Mucosa of stomach (tissue), 1 donor: ENCODE measurements around the gene KLF16.

Experiments used
- H3K27me3 ChIP-seq: one replicate; pipeline ENCODE4 v1.7.0; 2013; ENCODE audit warnings: mild to moderate bottlenecking, low read length; ENCODE audit not compliant: control insufficient read depth, insufficient read depth
- H3K36me3 ChIP-seq: one replicate; pipeline ENCODE4 v1.7.0; 2013; ENCODE audit warnings: low read length; ENCODE audit not compliant: control insufficient read depth, insufficient read depth
- H3K4me1 ChIP-seq: one replicate; pipeline ENCODE4 v1.7.0; 2013; ENCODE audit warnings: mild to moderate bottlenecking, low read length; ENCODE audit not compliant: control insufficient read depth, insufficient read depth
- H3K4me3 ChIP-seq: one replicate; pipeline ENCODE4 v1.7.0; 2013; ENCODE audit warnings: low read length
- H3K9ac ChIP-seq: one replicate; pipeline ENCODE4 v1.7.0; 2013; ENCODE audit warnings: mild to moderate bottlenecking, low read length, moderate library complexity
- H3K9me3 ChIP-seq: one replicate; pipeline ENCODE4 v1.7.0; 2013; ENCODE audit warnings: mild to moderate bottlenecking, low read length, moderate library complexity; ENCODE audit not compliant: control insufficient read depth
- donor health status: Pancreatic carcinoma.

KLF16 gene

GRCh38 chr19:1840541-1841115 is 22.8 kb downstream of the KLF16 start:
- H3K4me3 ChIP-seq: no peak overlapping the region

DNA sequence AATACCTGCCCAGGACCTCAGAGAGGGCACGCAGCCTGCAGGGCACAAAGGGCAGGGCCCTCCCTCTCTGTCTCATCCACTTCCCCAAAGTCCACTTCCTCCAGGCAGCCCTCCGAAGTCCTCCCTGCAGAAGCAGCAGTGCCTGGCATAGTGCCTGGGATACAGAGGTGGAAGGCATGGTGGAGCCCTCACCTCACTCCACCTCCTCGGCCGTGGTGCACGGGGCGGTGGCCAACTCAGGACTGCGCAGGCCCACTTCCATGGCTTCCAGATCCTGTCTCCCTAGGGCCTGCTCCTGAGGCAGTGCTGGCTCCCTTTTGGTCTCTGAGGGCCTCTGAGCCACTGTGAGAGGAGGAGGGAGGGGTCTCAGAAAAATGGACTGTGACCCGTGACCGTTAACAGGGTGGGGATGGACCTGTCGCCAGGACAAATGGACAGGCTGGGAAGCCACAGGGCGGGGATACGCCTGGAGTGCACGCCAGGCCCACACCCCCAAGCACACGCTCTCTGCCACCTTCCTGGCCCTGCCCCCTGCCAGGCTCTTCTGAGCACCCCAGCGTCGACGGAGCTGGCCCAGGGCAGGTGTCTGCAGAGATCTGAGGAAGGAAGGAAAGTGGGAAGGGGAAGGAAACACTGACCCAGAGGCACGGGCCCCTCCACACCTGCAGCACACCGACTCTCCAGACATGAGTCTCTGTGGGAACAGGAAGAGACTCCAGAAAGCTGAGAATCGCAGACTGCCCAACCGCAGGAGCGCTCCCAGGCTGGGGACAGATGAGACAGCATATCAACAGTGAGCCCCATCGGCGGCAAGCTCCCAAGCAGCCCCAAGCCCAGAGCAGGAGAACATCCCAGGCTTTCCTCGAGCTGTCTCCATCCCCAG is 23.5 kb downstream of the KLF16 start:
- no peak overlapping the region for H3K9ac ChIP-seq
- no peaks in the 10 kb centered on the region for H3K9me3 ChIP-seq
- H3K4me3 ChIP-seq: no peak overlapping the region
- peaks cover 46% of the 10 kb centered on the region for H3K4me1 ChIP-seq
- no peaks in the 10 kb centered on the region for H3K36me3 ChIP-seq
- no peaks in the 10 kb centered on the region for H3K27me3 ChIP-seq

More at GRCh38 chr19:1840541-1841115, 22.8 kb downstream of the KLF16 start:
- Histone ChIP-seq H3K9me3 (no peaks in the 10 kb centered on the region), H3K27me3 (no peaks in the 10 kb centered on the region), H3K9ac (no peak overlapping the region), H3K36me3 (no peaks in the 10 kb centered on the region), H3K4me1 (peaks cover 54% of the 10 kb centered on the region)

GRCh38 chr19:1837625-1838105 is 25.7 kb downstream of the KLF16 start:
- H3K9me3 ChIP-seq: no peaks in the 10 kb centered on the region
- H3K9ac ChIP-seq: no peak overlapping the region
- H3K27me3 ChIP-seq: no peaks in the 10 kb centered on the region
- H3K4me1 ChIP-seq: peaks cover 33% of the 10 kb centered on the region
- no peak overlapping the region for H3K4me3 ChIP-seq
- no peaks in the 10 kb centered on the region for H3K36me3 ChIP-seq

DNA sequence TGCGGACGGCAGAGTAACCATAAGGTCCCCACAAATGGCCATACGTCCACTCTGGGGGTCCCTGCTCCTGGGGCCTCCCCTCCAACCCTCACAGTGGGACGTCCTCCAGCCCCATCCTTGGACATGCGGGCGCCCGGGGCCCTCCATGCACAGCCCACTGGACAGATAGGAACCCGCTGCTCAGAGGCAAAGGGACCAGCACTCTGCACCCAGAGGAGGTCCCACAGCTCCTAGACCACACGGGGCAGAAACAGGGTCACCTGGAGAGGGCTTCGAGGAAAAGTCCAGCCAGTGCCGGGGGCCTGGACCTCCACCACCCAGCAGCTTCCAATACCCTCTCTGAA is 26.2 kb downstream of the KLF16 start:
- Histone ChIP-seq H3K9me3 (no peaks in the 10 kb centered on the region), H3K36me3 (no peaks in the 10 kb centered on the region), H3K4me3 (no peak overlapping the region), H3K9ac (no peak overlapping the region), H3K4me1 (peaks cover 33% of the 10 kb centered on the region), H3K27me3 (no peaks in the 10 kb centered on the region)

DNA sequence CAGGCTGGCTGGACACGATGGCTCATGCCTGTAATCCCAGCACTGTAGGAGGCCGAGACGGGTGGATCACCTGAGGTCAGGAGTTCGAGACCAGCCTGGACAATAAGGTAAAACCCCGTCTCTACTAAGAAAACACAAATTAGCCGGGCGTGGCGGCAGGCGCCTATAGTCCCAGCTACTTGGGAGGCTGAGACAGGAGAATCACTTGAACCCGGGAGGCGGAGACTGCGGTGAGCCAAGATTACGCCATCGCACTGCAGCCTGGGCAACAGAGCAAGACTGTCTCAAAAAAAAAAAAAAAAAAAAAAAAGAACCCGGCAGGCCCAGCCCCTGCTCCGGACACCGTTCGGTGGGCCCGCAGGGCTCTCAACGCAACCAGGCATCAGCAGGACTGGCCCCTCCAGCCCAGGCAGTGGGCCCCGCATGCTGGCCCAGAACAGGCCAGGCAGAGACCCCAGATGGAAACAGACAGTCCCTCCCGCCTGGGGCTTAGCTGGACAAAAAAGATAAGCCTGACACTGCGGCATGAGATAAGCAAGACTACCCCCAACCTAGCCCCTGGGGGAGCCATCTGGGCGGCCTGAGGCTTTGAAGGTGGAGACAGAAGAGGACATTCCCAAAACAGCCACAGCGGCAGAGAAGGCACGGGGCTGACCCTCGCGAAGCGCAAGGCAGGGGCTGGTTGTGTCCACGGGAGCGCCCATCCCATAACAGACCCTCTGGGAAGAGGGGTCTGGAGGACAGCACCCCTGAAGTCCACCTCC is 26.7 kb downstream of the KLF16 start:
- no peak overlapping the region for H3K9ac ChIP-seq
- H3K4me3 ChIP-seq: no peak overlapping the region
- H3K4me1 ChIP-seq: peaks cover 33% of the 10 kb centered on the region
- H3K36me3 ChIP-seq: no peaks in the 10 kb centered on the region
- H3K27me3 ChIP-seq: no peaks in the 10 kb centered on the region
- no peaks in the 10 kb centered on the region for H3K9me3 ChIP-seq

- Histone ChIP-seq H3K4me3 (no peak overlapping the region), H3K36me3 (no peaks in the 10 kb centered on the region), H3K9ac (no peak overlapping the region), H3K9me3 (no peaks in the 10 kb centered on the region), H3K4me1 (peaks cover 14% of the 10 kb centered on the region), H3K27me3 (no peaks in the 10 kb centered on the region)
Measured at GRCh38 chr19:1833540-1833939, 29.8 kb downstream of the KLF16 start.

DNA sequence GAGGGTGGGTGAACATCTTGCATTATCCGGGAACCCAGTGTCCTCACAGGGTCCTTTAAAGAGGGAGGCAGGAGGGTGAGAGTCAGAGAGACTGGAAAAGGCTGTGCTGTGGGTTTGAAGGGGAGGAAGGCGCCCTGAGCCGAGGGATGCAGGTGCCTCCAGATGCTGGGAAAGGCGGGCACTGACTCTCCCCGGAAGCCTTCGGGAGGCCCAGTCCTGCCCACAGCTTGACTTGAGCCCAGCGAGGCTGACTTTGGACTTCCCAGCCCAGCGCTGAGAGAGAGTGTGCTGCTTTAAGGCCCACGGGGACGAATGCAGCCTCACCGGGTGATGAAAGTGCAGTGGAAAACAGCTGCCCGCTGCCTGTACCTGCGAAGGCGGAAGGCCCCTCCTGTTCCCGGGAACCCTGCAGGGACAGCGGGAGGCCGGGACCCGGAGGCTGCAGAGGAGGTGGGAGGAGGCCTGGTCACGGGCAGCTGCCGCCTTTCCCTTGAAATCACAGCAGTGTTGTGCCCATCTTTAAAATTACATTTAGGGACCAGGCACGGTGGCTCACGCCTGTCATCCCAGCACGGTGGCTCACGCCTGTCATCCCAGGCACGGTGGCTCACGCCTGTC is 31.2 kb downstream of the KLF16 start:
- H3K4me3 ChIP-seq: no peak overlapping the region
- H3K27me3 ChIP-seq: no peaks in the 10 kb centered on the region
- no peak overlapping the region for H3K9ac ChIP-seq
- no peaks in the 10 kb centered on the region for H3K36me3 ChIP-seq
- peaks cover under 1% of the 10 kb centered on the region for H3K4me1 ChIP-seq
- H3K9me3 ChIP-seq: no peaks in the 10 kb centered on the region

DNA sequence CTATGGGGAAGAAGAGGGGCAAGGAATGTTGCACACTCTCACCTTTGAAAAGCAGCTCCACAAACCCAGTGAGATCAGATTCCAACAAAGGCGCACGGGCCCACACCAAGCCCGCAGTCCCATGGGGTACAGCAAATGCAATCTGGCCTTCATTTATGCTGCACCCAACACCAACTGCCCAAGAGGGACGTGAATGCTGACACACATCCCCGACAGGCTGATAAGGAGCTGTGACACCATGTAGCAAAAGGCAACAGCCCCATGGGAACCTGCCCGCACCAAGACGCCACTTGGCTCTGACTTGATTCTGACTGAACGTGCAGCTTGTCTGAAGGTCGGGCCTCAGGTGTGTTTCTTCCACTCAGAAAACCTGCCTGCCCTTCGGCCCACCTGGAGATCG is 32.4 kb downstream of the KLF16 start:
- Histone ChIP-seq H3K9ac (no peak overlapping the region), H3K4me1 (peaks cover 6% of the 10 kb centered on the region), H3K4me3 (no peak overlapping the region), H3K27me3 (no peaks in the 10 kb centered on the region), H3K36me3 (peaks cover 4% of the 10 kb centered on the region), H3K9me3 (no peaks in the 10 kb centered on the region)

DNA sequence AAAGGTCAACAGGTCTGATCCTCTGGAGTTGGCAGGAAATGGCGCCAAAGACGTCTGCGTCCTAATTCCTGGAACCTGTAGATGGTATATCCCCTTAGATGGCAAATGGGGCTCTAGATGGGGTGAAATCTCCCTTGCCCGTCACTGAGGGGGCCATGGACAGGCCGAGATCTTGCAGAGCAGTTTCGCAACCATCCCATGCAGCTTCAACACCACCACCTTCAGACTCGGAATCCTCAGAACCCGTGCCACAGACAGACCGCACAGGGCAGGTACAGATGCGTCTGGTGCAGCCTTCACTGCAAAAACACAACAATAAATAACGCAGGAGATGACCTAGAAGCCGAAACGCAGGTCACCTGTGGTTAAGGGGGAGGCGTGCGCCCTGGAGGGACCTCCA is 32.8 kb downstream of the KLF16 start:
- peaks cover 4% of the 10 kb centered on the region for H3K36me3 ChIP-seq

GRCh38 chr19:1829958-1830357 is 33.4 kb downstream of the KLF16 start:
- peaks cover 7% of the 10 kb centered on the region for H3K4me1 ChIP-seq
- no peak overlapping the region for H3K9ac ChIP-seq
- H3K4me3 ChIP-seq: no peak overlapping the region
- peaks cover 4% of the 10 kb centered on the region for H3K36me3 ChIP-seq
- H3K27me3 ChIP-seq: no peaks in the 10 kb centered on the region
- H3K9me3 ChIP-seq: no peaks in the 10 kb centered on the region

More for the DNA sequence above, 32.8 kb downstream of the KLF16 start:
- Histone ChIP-seq H3K4me1 (peaks cover 7% of the 10 kb centered on the region), H3K9ac (no peak overlapping the region), H3K27me3 (no peaks in the 10 kb centered on the region), H3K4me3 (no peak overlapping the region), H3K9me3 (no peaks in the 10 kb centered on the region)

DNA sequence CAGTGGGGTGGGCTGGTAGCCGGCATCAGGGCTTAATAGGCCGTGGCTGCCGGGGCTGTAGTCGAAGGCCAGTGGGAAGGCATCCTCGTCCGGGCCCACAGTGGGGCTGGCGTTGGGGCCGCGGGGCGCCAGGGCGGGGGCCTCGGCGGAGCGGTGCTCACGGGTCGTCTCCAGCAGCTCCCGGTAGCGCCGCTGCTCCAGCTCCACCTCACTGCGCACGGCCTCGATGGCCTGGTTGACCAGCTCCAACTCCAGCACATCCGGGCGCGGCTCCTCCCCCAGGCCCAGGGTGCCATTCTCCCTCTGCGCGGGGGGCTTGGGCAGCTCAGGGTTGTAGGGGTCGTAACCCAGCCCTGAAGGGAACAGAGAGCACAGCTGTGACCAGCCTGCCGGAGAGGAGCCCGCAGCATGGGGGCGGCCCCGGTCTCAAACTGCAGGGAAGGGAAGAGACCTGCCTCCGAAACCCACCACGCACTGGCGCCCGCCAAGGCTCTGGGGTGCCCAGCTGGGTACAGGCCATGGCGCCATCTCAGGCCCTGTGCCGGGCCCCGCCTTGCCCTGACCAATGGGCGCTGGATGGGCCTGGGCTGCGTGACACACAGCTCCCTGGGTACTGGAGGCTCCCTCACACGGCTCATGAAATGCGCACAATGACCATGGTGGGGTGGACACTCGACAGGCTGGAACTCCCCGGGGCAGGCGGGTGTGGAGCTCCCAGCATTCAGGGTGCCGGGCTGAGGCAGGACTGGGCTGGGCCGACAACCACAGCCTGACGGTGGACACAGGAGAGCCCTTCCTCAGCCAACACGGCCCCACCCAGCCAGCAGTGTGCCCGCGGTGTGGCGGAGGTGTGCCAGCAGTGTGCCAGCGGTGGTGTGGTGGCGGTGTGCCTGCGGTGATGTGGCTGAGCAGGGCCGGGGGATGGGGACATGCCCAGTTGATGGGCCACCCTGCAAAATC is 34.8 kb downstream of the KLF16 start:
- Histone ChIP-seq H3K9ac (no peak overlapping the region), H3K27me3 (no peaks in the 10 kb centered on the region), H3K36me3 (peaks cover 4% of the 10 kb centered on the region), H3K4me1 (peaks cover 7% of the 10 kb centered on the region), H3K4me3 (no peak overlapping the region), H3K9me3 (no peaks in the 10 kb centered on the region)
